ENCODE results near the gene ARL5B. TPM values are rescaled to one million over a fixed set of nuclear protein-coding genes. Genes with fewer than 3 reads are reported as not detected.
A peak's percentile ranks its signal among the peaks of the same experiment; 100 is the strongest.

ARL5B gene
- total and polyA plus RNA-seq, 9 of the 15 experiments (the other 6 are each of a cell fraction or from before 2014, with no cell fraction given), result 4.1 to 22.2 (median 15.1) TPM

DNA sequence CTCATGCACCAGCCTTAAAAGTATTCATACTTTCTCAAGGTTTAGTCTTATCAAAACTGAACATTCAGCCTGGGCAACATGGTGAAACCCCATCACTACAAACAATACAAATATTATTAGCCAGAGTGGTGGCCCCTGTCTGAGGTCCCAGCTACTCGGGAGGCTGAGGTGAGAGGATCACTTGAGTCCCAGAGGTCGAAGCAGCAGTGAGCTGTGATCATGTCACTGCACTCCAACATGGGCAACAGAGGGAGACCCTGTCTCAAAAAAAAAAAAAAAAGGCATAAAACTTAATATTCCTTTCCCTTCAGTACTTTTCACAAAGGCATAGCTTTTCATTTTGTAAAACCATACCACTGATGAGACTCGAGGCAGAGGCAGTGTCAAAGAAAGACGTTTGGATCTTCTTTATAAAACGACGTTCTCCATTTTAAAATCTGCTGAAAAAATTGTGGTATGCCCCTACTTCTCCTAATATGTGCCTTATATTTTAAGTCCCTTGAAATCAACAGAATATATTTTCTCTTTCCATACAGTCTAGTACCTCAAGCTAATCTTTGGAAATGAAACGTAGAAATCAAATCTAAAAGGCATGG is 9.8 kb upstream of the ARL5B start:
- Histone ChIP-seq H3K9me3 (replicated peaks; ENCODE audit: control insufficient read depth, insufficient read depth, low read depth, low read length) (no peaks in the 10 kb centered on the region), H2AFZ (ENCODE audit: low read depth, low read length) (peak overlapping the region; percentile 26; the same call in 1 of the 2 replicates), H3K4me1 (replicated peaks in 1 of 2; ENCODE audit: control insufficient read depth in 2 of 2, insufficient read depth in 2 of 2, low read length in 2 of 2) (peaks cover 0 to 7% of the 10 kb centered on the region in 2 experiments; a peak in 2 of 5 replicates), H3K79me2 (ENCODE audit: control insufficient read depth, insufficient read depth, low read length) (peaks cover 52% of the 10 kb centered on the region), H3K27ac (ENCODE audit: extremely low read depth, low read depth, low read length) (peak overlapping the region; percentile 54), H3K9ac (ENCODE audit: insufficient read depth in 1 of 2, low read depth in 2 of 2, low read length in 2 of 2) (peak overlapping the region; percentile 82 to 91; a peak in 3 of 4 replicates), H3K4me2 (ENCODE audit: insufficient read depth, low read length) (peak overlapping the region; percentile 95), H3K4me3 (peak overlapping the region; percentile 69), H3K36me3 (ENCODE audit: control insufficient read depth, insufficient read depth, low read length) (peaks cover 31% of the 10 kb centered on the region), H4K20me1 (replicated peaks; ENCODE audit: control insufficient read depth, insufficient read depth, low read length) (no peaks in the 10 kb centered on the region), H3K27me3 (ENCODE audit: control insufficient read depth in 2 of 2, insufficient read depth in 2 of 2, low read length in 2 of 2) (no peaks in the 10 kb centered on the region), H3K9me1 (ENCODE audit: control insufficient read depth, insufficient read depth, low read length) (no peaks in the 10 kb centered on the region)
- BruUV-seq (replicated peaks), result no TSS peak
- intact Hi-C loops (cut with micrococcal nuclease), result no loop called here
- in situ Hi-C loops (cut with MboI), result no loop called here
- FAIRE-seq (no peak), ATAC-seq (peak; percentile 70), DNase-seq (ENCODE audit: extremely low read depth in 1 of 4, low spot score in 3 of 4) (peak in 1 of 4 experiments; percentile 33)
- CTCF ChIA-PET (ENCODE audit: low intra/inter-chr PET ratio), result no interaction called here
- WGBS (ENCODE audit: insufficient coverage, low coverage, missing lambda C conversion rate), result 3% methylated on average over 7 of the region's 7 CpGs
- no peak for TF ChIP-seq U2AF2 (optimal IDR thresholded peaks at IDR 0.05; ENCODE audit: low read depth, low read length)
- peak; percentile 64 for TF ChIP-seq PRDM10 (IDR thresholded peaks at IDR 0.05; ENCODE audit: partially characterized antibody)
- TF ChIP-seq CBFA2T3 (IDR thresholded peaks at IDR 0.05), result 0 out of 2 replicates have a peak, but pooled peaks have one; percentile 5
- TF ChIP-seq, protein P1, sequence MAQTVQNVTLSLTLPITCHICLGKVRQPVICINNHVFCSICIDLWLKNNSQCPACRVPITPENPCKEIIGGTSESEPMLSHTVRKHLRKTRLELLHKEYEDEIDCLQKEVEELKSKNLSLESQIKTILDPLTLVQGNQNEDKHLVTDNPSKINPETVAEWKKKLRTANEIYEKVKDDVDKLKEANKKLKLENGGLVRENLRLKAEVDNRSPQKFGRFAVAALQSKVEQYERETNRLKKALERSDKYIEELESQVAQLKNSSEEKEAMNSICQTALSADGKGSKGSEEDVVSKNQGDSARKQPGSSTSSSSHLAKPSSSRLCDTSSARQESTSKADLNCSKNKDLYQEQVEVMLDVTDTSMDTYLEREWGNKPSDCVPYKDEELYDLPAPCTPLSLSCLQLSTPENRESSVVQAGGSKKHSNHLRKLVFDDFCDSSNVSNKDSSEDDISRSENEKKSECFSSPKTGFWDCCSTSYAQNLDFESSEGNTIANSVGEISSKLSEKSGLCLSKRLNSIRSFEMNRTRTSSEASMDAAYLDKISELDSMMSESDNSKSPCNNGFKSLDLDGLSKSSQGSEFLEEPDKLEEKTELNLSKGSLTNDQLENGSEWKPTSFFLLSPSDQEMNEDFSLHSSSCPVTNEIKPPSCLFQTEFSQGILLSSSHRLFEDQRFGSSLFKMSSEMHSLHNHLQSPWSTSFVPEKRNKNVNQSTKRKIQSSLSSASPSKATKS (CRISPR knock-in tag; IDR thresholded peaks at IDR 0.05), result no peak
- TF ChIP-seq KHSRP (IDR thresholded peaks at IDR 0.05), result no peak
- no peak for TF ChIP-seq GTF3C2 (IDR thresholded peaks at IDR 0.05; ENCODE audit: borderline replicate concordance, extremely low read depth, insufficient read length)
- peak; percentile 25; the same call in 1 of the 2 replicates for TF ChIP-seq EP400 (IDR thresholded peaks at IDR 0.05)
- POLR2A ChIA-PET, result interaction anchor here (1.4 to 1.6 kb wide), 2 partner anchors 10 kb away, joined by 5 to 12 read pairs; partner anchors contain the start of gene ARL5B
